GM10266 (cell line): ENCODE measurements around the gene GFRA1.
"Not testable (repeated sequence)": the region's sequence is repeated elsewhere in the genome, so short reads cannot be mapped to it uniquely, and the experiment has no call there.

Experiments used
- DNase-seq: peaks from one replicate; pipeline ENCODE4 v3.0.0; 2012; ENCODE audit errors: extremely low spot score
- CTCF ChIP-seq: IDR thresholded peaks from 2 replicates; pipeline ENCODE4 v1.5.1; 2012; ENCODE audit warnings: mild to moderate bottlenecking, low read depth; ENCODE audit not compliant: control insufficient read depth, insufficient read depth; ENCODE audit errors: missing control alignments

GFRA1 gene

DNA sequence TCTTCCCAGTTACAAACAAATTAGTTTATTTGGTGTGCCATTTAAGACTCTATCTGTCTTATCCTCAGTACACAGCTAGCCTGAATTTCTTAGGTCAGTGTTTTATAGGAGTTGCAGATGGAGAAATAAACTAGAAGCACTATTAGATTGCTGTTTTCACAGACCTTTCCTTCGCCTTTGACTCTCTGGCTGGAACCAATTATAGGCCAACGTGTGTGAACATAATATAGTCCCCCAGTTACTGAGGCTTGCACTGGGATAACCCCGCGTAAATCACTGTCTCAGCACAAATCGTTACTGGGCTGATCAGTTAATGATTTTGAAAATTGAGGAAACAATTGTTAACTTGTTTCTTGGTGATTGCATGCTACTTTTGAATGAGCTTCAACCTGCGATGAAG, 233.4 kb downstream of the GFRA1 start:
- TF ChIP-seq CTCF, result no peak
- DNase-seq, result no peak

DNA sequence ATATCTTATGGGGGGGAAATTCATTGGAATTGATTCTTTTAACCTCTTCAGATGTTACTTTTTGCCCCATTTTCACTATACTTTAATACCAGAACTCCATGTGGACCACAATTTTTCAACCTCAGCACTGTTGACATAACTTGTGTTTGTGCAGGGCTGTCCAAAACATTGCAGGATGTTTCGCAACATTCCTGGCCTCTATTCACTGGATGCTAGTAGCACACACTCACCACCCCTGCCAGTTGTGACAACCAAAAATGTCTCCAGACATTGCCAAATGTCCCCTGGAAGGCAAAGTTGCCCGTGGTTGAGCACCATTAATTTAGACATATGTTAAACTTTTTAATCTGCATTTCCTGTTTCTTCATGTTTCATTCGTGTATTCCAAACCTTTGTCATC, 234.7 kb downstream of the GFRA1 start:
- no peak for TF ChIP-seq CTCF
- DNase-seq, result no peak

- DNase-seq, result not testable (repeated sequence)
Measured at GRCh38 chr10:116035406-116035805, 237.6 kb downstream of the GFRA1 start.

DNA sequence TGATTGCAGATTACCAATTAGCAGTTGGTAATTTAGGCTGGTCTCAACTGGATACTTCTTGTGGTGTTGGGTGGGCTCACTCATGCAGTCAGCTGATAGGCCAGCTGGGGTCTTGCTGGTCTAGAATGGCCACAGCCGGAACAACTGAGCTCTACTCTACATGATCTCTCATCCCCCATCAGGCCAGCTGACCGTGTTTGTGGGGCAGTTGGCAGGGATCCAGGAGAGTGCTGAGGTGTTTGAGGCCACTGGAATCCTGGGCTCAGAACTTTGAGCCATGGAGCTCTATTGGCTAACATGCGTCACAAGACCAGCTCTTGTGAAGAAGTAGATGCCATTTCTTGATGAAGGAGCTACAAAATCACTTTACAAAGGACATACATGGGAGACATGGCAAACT, 242.4 kb downstream of the GFRA1 start:
- TF ChIP-seq CTCF, result no peak
- no peak for DNase-seq

- TF ChIP-seq CTCF, result no peak
- DNase-seq, result no peak
Measured at GRCh38 chr10:116029826-116030225, 243.2 kb downstream of the GFRA1 start.

DNA sequence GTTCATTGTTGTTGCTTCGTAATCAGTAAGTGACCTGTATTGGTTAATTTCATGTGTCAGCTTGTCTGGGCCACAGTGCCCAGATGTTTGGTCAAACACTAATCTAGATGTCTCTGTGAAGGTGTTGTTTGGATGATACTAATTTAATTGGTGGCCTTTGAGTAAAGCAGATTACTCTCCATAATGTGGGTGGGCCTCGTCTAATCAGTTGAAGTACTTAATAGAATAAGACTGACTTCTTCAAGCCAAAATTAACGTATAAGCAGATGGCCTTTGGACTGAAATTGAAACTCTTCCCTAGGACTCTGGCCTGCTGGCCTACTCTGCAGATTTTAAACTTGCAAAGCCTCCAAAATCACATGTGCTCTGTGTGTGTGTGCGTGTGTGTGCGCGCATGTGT, 245.7 kb downstream of the GFRA1 start:
- DNase-seq, result no peak
- TF ChIP-seq CTCF, result no peak

GRCh38 chr10:116026725-116027124, 246.3 kb downstream of the GFRA1 start:
- no peak for DNase-seq
- no peak for TF ChIP-seq CTCF

DNA sequence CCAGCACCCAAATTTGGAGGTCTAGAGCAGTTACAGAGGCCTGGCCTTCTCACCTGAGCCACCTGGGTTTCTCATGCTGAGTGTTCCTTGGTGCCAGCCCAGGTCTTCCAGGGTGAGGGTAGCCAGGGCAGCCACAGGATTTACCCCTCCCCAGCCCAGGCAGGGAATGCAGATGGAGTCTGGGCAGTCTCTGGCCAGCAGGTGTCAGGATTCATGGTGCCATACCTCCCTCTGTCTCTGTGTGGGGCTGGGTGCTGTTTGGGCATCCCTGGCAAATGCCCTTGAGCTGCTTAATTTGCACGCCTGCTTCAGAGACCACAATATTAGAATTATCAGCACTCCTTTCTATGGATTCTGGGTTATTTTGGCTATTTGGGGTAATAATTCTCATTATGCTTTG, 246.7 kb downstream of the GFRA1 start:
- DNase-seq, result no peak
- TF ChIP-seq CTCF, result no peak
